Rectal smooth muscle tissue (tissue), 1 donor: Measurements from ENCODE around the gene SMAD1.

ENCODE experiments used
- H3K27ac ChIP-seq: one replicate; pipeline ENCODE4 v1.7.0; 2013; ENCODE audit warnings: low read depth, low read length, inconsistent platforms
- H3K27me3 ChIP-seq: one replicate; pipeline ENCODE4 v1.7.0; 2013; ENCODE audit warnings: low read length; ENCODE audit not compliant: control insufficient read depth, insufficient read depth
- H3K36me3 ChIP-seq: one replicate; pipeline ENCODE4 v1.7.0; 2013; ENCODE audit warnings: low read length; ENCODE audit not compliant: control insufficient read depth, insufficient read depth
- H3K4me1 ChIP-seq: one replicate; pipeline ENCODE4 v1.7.0; 2013; ENCODE audit warnings: low read length; ENCODE audit not compliant: control insufficient read depth, insufficient read depth
- H3K4me3 ChIP-seq: one replicate; pipeline ENCODE4 v1.7.0; 2013; ENCODE audit warnings: low read length
- H3K9ac ChIP-seq: one replicate; pipeline ENCODE4 v1.7.0; 2013; ENCODE audit warnings: low read length

The SMAD1 gene

GRCh38 chr4:145473203-145473602 lies 8.4 kb upstream of the SMAD1 start:
- Histone ChIP-seq H3K4me1 (no peaks in the 10 kb centered on the region), H3K36me3 (no peaks in the 10 kb centered on the region)

GRCh38 chr4:145480257-145480656 lies 1.4 kb upstream of the SMAD1 start:
- Histone ChIP-seq H3K4me1 (peaks cover 6% of the 10 kb centered on the region), H3K36me3 (no peaks in the 10 kb centered on the region), H3K4me3 (no peak overlapping the region), H3K9ac (no peak overlapping the region), H3K27me3 (no peaks in the 10 kb centered on the region), H3K27ac (no peak overlapping the region)

More at GRCh38 chr4:145473203-145473602, 8.4 kb upstream of the SMAD1 start:
- Histone ChIP-seq H3K4me3 (no peak overlapping the region), H3K9ac (no peak overlapping the region), H3K27ac (no peak overlapping the region), H3K27me3 (no peaks in the 10 kb centered on the region)

- H3K9ac ChIP-seq = peak overlapping the region; percentile 82
- peaks cover 6% of the 10 kb centered on the region for H3K4me1 ChIP-seq
These were observed 222 bp downstream of the SMAD1 start for GRCh38 chr4:145481942-145482208.

GRCh38 chr4:145482209-145483037 lies 770 bp downstream of the SMAD1 start:
- Histone ChIP-seq H3K27ac (peak overlapping the region; percentile 88), H3K4me3 (peak overlapping the region; percentile 90), H3K4me1 (peaks cover 6% of the 10 kb centered on the region), H3K36me3 (no peaks in the 10 kb centered on the region), H3K27me3 (no peaks in the 10 kb centered on the region), H3K9ac (peak overlapping the region; percentile 74)

More at GRCh38 chr4:145481942-145482208, 222 bp downstream of the SMAD1 start:
- Histone ChIP-seq H3K36me3 (no peaks in the 10 kb centered on the region), H3K27me3 (no peaks in the 10 kb centered on the region), H3K27ac (peak overlapping the region; percentile 88), H3K4me3 (peak overlapping the region; percentile 90)

- Histone ChIP-seq H3K4me1 (peaks cover 6% of the 10 kb centered on the region), H3K27ac (no peak overlapping the region), H3K4me3 (peak overlapping the region; percentile 90), H3K36me3 (no peaks in the 10 kb centered on the region), H3K9ac (no peak overlapping the region), H3K27me3 (no peaks in the 10 kb centered on the region)
These were observed 1.9 kb downstream of the SMAD1 start for GRCh38 chr4:145483514-145483913.

GRCh38 chr4:145484225-145484846 lies 2.7 kb downstream of the SMAD1 start:
- Histone ChIP-seq H3K27me3 (no peaks in the 10 kb centered on the region), H3K36me3 (no peaks in the 10 kb centered on the region), H3K27ac (no peak overlapping the region), H3K4me3 (no peak overlapping the region), H3K9ac (no peak overlapping the region), H3K4me1 (peaks cover 6% of the 10 kb centered on the region)

- Histone ChIP-seq H3K9ac (no peak overlapping the region), H3K4me3 (no peak overlapping the region), H3K27me3 (no peaks in the 10 kb centered on the region)
These were observed 3.5 kb downstream of the SMAD1 start for GRCh38 chr4:145485120-145485519.

GRCh38 chr4:145486603-145487002 lies 5.0 kb downstream of the SMAD1 start:
- H3K27ac ChIP-seq = no peak overlapping the region
- H3K4me3 ChIP-seq = no peak overlapping the region
- H3K27me3 ChIP-seq = no peaks in the 10 kb centered on the region
- peaks cover 6% of the 10 kb centered on the region for H3K4me1 ChIP-seq
- no peaks in the 10 kb centered on the region for H3K36me3 ChIP-seq
- H3K9ac ChIP-seq = no peak overlapping the region

More at GRCh38 chr4:145485120-145485519, 3.5 kb downstream of the SMAD1 start:
- Histone ChIP-seq H3K4me1 (peaks cover 6% of the 10 kb centered on the region), H3K27ac (no peak overlapping the region), H3K36me3 (no peaks in the 10 kb centered on the region)

- peaks cover 6% of the 10 kb centered on the region for H3K4me1 ChIP-seq
These were observed 6.0 kb downstream of the SMAD1 start for GRCh38 chr4:145487631-145488030.

GRCh38 chr4:145488310-145488709 lies 6.7 kb downstream of the SMAD1 start:
- Histone ChIP-seq H3K4me1 (peaks cover 3% of the 10 kb centered on the region), H3K27ac (no peak overlapping the region), H3K4me3 (no peak overlapping the region), H3K36me3 (no peaks in the 10 kb centered on the region), H3K9ac (no peak overlapping the region), H3K27me3 (no peaks in the 10 kb centered on the region)

More at GRCh38 chr4:145487631-145488030, 6.0 kb downstream of the SMAD1 start:
- Histone ChIP-seq H3K36me3 (no peaks in the 10 kb centered on the region), H3K27me3 (no peaks in the 10 kb centered on the region), H3K9ac (no peak overlapping the region), H3K27ac (no peak overlapping the region), H3K4me3 (no peak overlapping the region)

- H3K36me3 ChIP-seq = no peaks in the 10 kb centered on the region
- no peak overlapping the region for H3K27ac ChIP-seq
- H3K4me1 ChIP-seq = no peaks in the 10 kb centered on the region
- H3K4me3 ChIP-seq = no peak overlapping the region
- H3K9ac ChIP-seq = no peak overlapping the region
- H3K27me3 ChIP-seq = no peaks in the 10 kb centered on the region
These were observed 7.9 kb downstream of the SMAD1 start for GRCh38 chr4:145489556-145489955.

GRCh38 chr4:145490361-145490760 lies 8.7 kb downstream of the SMAD1 start:
- H3K9ac ChIP-seq = no peak overlapping the region
- no peaks in the 10 kb centered on the region for H3K36me3 ChIP-seq
- H3K4me3 ChIP-seq = no peak overlapping the region
- H3K27me3 ChIP-seq = no peaks in the 10 kb centered on the region
- H3K27ac ChIP-seq = no peak overlapping the region
- no peaks in the 10 kb centered on the region for H3K4me1 ChIP-seq

- no peaks in the 10 kb centered on the region for H3K36me3 ChIP-seq
- no peaks in the 10 kb centered on the region for H3K4me1 ChIP-seq
- no peak overlapping the region for H3K9ac ChIP-seq
- no peak overlapping the region for H3K27ac ChIP-seq
- no peak overlapping the region for H3K4me3 ChIP-seq
- H3K27me3 ChIP-seq = no peaks in the 10 kb centered on the region
These were observed 9.1 kb downstream of the SMAD1 start for GRCh38 chr4:145490796-145491195.
